Measurements from ENCODE around the gene PXYLP1.

DNA sequence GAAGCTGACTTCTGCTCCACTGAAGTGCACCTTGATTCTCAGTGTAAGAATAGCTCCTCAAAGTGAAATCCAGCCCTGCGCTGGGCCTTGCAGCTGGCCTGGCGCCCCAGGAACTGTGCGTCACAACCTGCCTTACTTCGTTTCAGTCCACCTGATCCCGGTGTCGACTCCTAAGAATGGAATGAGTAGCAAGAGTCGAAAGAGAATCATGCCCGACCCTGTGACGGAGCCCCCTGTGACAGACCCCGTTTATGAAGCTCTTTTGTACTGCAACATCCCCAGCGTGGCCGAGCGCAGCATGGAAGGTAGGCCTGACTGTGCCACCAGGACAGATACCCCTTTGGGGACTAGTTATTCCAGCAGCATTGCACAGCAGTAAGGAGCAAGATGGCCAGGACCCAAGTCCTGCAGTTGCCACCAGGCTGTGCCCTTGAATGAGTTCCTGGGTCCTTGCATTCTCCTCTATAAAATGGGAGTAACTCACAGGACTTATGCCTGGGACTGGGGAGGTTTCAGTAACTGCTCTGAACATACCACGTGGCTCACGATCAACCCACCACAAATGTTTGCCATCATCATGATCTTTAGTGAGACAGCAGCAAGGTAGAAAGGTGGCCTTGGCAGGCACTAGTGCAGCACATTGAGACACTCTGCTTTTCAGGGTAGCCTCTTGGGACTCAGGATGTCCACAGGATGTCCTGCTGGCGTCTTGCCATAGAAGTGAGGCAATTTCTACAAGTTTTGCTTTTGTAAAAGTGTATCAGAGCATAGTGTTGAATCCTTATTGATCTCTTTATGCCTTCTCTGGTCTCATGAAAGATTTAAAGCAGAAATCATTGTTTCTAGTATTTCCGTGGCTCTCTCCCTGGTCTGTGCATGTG is 46.8 kb downstream of the PXYLP1 start:
- TF ChIP-seq EP300 (IDR thresholded peaks at IDR 0.05; ENCODE audit: borderline replicate concordance in 1 of 2, low read depth in 2 of 2, low read length in 2 of 2) (no peak), RAD21 (IDR thresholded peaks at IDR 0.05 in 1 of 2, conservative IDR thresholded peaks at IDR 0.05 in 1 of 2; ENCODE audit: low read depth in 2 of 2, low read length in 2 of 2) (no peak), JUN (IDR thresholded peaks at IDR 0.05; ENCODE audit: low read depth, low read length) (no peak), SP1 (IDR thresholded peaks at IDR 0.05; ENCODE audit: low read depth, low read length) (no peak), BCL11A (IDR thresholded peaks at IDR 0.05; ENCODE audit: low read depth in 2 of 2, low read length in 2 of 2) (no peak), EZH2 (IDR thresholded peaks at IDR 0.05; ENCODE audit: low read depth, low read length, severe bottlenecking) (no peak)
- TF ChIP-seq, protein P1, sequence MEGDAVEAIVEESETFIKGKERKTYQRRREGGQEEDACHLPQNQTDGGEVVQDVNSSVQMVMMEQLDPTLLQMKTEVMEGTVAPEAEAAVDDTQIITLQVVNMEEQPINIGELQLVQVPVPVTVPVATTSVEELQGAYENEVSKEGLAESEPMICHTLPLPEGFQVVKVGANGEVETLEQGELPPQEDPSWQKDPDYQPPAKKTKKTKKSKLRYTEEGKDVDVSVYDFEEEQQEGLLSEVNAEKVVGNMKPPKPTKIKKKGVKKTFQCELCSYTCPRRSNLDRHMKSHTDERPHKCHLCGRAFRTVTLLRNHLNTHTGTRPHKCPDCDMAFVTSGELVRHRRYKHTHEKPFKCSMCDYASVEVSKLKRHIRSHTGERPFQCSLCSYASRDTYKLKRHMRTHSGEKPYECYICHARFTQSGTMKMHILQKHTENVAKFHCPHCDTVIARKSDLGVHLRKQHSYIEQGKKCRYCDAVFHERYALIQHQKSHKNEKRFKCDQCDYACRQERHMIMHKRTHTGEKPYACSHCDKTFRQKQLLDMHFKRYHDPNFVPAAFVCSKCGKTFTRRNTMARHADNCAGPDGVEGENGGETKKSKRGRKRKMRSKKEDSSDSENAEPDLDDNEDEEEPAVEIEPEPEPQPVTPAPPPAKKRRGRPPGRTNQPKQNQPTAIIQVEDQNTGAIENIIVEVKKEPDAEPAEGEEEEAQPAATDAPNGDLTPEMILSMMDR (IDR thresholded peaks at IDR 0.05; ENCODE audit: control extremely low read depth in 1 of 3, insufficient read depth in 1 of 3, low read depth in 1 of 3, low read length in 3 of 3), result no peak
- TF ChIP-seq, protein P2, sequence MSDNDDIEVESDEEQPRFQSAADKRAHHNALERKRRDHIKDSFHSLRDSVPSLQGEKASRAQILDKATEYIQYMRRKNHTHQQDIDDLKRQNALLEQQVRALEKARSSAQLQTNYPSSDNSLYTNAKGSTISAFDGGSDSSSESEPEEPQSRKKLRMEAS (IDR thresholded peaks at IDR 0.05), result no peak
